ENCODE results near the gene ACOX1. TPM values are rescaled to one million over a fixed set of nuclear protein-coding genes. Genes with fewer than 3 reads are reported as not detected.
A peak's percentile ranks its signal among the peaks of the same experiment; 100 is the strongest.
"Not testable (repeated sequence)": the region's sequence is repeated elsewhere in the genome, so short reads cannot be mapped to it uniquely, and the experiment has no call there.

The ACOX1 gene
- total RNA-seq, 4 donors from 2014 or later = 45.3 to 57.4 (median 48.9) TPM

DNA sequence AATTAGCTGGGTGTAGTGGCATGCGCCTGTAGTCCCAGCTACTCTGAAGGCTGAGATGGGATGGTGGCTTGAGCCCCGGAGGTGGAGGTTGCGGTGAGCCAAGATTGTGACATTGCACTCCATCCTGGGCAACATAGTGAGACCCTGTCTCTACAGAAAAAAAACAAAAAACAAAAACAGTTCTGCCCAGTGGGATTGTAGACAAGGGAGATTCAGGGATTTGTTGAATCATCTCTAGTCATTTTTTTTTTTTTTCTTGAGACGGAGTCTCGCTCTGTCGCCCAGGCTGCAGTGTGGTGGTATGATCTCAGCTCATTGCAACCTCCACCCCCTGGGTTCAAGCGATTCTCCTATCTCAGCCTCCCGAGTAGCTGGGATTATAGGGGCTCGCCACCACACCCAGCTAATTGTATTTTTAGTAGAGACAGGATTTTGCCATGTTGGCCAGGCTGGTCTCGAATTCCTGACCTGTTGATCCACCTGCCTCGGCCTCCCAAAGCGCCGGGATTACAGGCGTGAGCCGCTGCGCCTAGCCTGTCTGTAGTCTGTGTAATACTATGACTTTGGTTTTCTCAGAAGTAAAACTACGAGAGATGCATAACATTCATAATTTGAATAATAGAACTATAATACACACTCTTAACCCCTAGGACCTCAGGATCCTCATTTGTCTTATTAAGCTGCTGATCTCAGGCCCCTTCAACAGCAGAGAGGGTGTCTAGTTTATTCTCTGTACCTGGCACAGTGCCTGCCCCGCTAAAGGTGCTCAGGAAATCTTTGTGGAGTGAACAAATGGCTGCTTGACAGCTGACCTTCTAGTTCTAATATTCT lies 1.4 kb upstream of the ACOX1 start:
- intact Hi-C loops (cut with DNase I) = loop anchor here (5.0 kb wide), 1 partner anchor 38 kb away; the partner anchor contains the start of gene FBF1
- WGBS = 87% methylated on average over 18 of the region's 18 CpGs
- Histone ChIP-seq H3K9me3 (no peaks in the 10 kb centered on the region), H3K36me3 (no peaks in the 10 kb centered on the region), H3K27ac (replicated peaks in 1 of 4) (peak overlapping the region; percentile 92 to 99 (median 97)), H3K4me1 (peaks cover 36 to 53% (median 42%) of the 10 kb centered on the region in 4 donors), H3K27me3 (no peaks in the 10 kb centered on the region), H3K4me3 (peak overlapping the region; percentile 72 to 98 (median 88))
- no peak for DNase-seq (ENCODE audit: extremely low spot score)
- no peak for TF ChIP-seq POLR2A (IDR thresholded peaks at IDR 0.05; ENCODE audit: low read depth)

DNA sequence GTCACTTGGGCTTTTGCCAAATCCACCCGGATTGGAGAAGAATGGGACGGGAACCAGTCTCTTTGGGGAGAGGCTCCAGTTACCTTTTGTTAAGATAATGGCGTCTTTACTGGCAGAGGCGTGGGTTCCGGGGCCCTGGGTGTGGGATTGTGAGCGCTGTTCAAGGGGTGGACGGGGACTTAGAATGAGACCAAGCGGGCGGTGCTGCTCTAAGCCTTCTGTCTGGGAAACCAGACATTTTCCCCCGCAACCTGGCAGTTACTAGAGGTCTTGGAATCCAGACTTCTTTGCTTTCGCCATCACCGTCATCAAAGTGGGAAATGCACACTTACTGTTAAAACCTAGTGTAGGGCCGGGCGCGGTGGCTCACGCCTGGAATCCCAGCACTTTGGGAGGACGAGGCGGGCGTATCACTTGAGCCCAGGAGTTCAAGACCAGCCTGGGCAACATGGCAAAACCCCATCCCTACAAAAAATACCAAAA lies 780 bp upstream of the ACOX1 start:
- TF ChIP-seq POLR2AphosphoS5 (IDR thresholded peaks at IDR 0.05) (no peak), POLR2A (IDR thresholded peaks at IDR 0.05; ENCODE audit: low read depth) (no peak), EP300 (IDR thresholded peaks at IDR 0.05) (peak; percentile 50)
- TF ChIP-seq, protein P1, sequence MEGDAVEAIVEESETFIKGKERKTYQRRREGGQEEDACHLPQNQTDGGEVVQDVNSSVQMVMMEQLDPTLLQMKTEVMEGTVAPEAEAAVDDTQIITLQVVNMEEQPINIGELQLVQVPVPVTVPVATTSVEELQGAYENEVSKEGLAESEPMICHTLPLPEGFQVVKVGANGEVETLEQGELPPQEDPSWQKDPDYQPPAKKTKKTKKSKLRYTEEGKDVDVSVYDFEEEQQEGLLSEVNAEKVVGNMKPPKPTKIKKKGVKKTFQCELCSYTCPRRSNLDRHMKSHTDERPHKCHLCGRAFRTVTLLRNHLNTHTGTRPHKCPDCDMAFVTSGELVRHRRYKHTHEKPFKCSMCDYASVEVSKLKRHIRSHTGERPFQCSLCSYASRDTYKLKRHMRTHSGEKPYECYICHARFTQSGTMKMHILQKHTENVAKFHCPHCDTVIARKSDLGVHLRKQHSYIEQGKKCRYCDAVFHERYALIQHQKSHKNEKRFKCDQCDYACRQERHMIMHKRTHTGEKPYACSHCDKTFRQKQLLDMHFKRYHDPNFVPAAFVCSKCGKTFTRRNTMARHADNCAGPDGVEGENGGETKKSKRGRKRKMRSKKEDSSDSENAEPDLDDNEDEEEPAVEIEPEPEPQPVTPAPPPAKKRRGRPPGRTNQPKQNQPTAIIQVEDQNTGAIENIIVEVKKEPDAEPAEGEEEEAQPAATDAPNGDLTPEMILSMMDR (IDR thresholded peaks at IDR 0.05) = no peak
- peaks cover 0 to 2% (median 0%) of the 10 kb centered on the region in 4 donors for H3K36me3 ChIP-seq
- peaks cover 36 to 55% (median 46%) of the 10 kb centered on the region in 4 donors for H3K4me1 ChIP-seq
- 2% methylated on average over 16 of the region's 19 CpGs for WGBS
- H3K9me3 ChIP-seq = no peaks in the 10 kb centered on the region
- H3K4me3 ChIP-seq = peak overlapping the region; percentile 72 to 98 (median 88)
- DNase-seq (ENCODE audit: extremely low spot score) = no peak
- H3K27ac ChIP-seq (replicated peaks in 1 of 4) = peak overlapping the region; percentile 92 to 99 (median 97)
- H3K27me3 ChIP-seq = no peaks in the 10 kb centered on the region
- intact Hi-C loops (cut with DNase I) = loop anchor here (5.0 kb wide), 2 partner anchors 37 to 72 kb away; partner anchors contain the start of gene FBF1

DNA sequence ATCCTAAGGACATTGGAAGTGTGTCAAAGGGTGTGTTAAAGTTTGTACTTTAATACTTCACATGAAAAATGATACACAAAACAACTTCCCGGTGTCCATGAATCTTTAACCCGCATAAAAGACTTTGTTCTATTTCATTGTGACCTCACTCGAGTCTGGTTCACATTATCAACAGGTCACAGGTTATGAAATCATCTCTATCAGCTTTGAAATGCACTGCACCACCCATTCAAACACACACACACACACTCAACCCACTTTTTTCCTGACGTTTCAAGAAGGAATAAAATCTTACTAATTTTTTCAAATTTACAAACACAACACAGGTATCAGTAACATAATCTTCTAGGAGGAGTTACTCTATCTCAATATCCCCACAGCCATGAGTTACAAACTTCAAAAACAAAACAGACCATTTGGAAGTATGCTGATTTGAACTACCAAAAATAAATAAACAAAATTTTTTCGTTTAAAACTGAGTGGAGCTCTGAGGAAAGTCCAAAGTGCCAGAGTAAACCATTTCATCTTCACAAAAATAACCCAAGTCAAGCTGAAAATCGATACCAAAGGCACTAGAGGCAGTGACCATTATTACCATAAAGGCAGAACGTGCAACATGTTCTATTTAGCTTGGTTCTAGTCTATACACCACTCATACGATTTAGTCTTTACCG lies 2.7 kb downstream of the ACOX1 start:
- 53% methylated on average over 9 of the region's 9 CpGs for WGBS
- intact Hi-C loops (cut with DNase I) = loop anchor here (5.0 kb wide), 1 partner anchor 69 kb away; no protein-coding TSS in a partner anchor
- Histone ChIP-seq H3K4me3 (no peak overlapping the region), H3K27me3 (no peaks in the 10 kb centered on the region), H3K36me3 (peaks cover 0 to 32% (median 11%) of the 10 kb centered on the region in 4 donors), H3K4me1 (peaks cover 39 to 46% (median 43%) of the 10 kb centered on the region in 4 donors), H3K9me3 (no peaks in the 10 kb centered on the region), H3K27ac (replicated peaks in 1 of 4) (peak overlapping the region in 1 of 4 donors; percentile 5)
- no peak for DNase-seq (ENCODE audit: extremely low spot score)
- TF ChIP-seq, protein P1 (IDR thresholded peaks at IDR 0.05) = no peak
- no peak for TF ChIP-seq POLR2AphosphoS5 (IDR thresholded peaks at IDR 0.05)
- TF ChIP-seq EP300 (IDR thresholded peaks at IDR 0.05) = no peak
- no peak for TF ChIP-seq POLR2A (IDR thresholded peaks at IDR 0.05; ENCODE audit: low read depth)

DNA sequence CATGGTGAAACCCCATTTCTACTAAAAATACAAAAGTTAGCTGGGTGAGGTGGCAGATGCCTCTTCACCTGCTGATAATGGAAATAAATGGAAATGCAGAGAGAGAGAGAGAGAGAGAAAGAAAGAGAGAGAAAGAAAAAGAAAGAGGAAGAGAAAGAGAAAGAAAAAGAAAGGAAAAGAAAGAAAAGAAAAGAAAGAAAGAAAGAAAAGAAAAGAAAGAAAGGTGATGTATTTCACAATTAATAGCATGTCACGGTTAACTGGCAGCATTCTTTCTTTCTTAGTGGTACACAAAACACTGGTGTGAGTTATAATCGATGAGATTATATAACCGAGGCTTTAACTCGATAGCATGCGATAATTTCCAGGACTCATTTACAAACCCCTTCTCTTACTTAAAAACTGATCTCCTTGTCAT lies 3.2 kb downstream of the ACOX1 start:
- peak overlapping the region in 1 of 4 donors; percentile 5 for H3K27ac ChIP-seq (replicated peaks in 1 of 4)
- WGBS = 84% methylated on average over 5 of the region's 5 CpGs
- TF ChIP-seq POLR2A (IDR thresholded peaks at IDR 0.05; ENCODE audit: low read depth) (no peak), EP300 (IDR thresholded peaks at IDR 0.05) (no peak), POLR2AphosphoS5 (IDR thresholded peaks at IDR 0.05) (no peak)
- TF ChIP-seq, protein P1 (IDR thresholded peaks at IDR 0.05) = no peak
- intact Hi-C loops (cut with DNase I) = loop anchor here (5.0 kb wide), 1 partner anchor 68 kb away; no protein-coding TSS in a partner anchor
- no peak for DNase-seq (ENCODE audit: extremely low spot score)
- H3K27me3 ChIP-seq = no peaks in the 10 kb centered on the region
- no peaks in the 10 kb centered on the region for H3K9me3 ChIP-seq
- no peak overlapping the region for H3K4me3 ChIP-seq
- peaks cover 0 to 37% (median 13%) of the 10 kb centered on the region in 4 donors for H3K36me3 ChIP-seq
- peaks cover 38 to 46% (median 43%) of the 10 kb centered on the region in 4 donors for H3K4me1 ChIP-seq

DNA sequence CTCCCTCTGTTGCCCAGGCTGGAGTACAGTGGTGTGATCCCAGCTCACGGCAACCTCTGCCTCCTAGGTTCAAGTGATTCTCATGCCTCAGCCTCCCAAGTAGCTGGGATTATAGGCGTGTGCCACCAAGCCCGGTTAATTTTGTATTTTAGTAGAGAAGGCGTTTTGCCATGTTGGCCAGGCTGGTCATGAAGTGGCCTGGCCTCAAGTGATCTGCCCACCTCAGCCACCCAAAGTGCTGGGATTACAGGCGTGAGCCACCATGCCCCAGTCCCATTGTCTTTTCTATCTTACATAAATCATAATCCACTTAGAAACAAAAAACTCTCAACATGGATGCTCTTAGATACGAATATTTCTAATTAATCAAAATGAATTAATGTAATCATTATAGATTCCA lies 3.8 kb downstream of the ACOX1 start:
- intact Hi-C loops (cut with DNase I) = loop anchor here (5.0 kb wide), 1 partner anchor 68 kb away; no protein-coding TSS in a partner anchor

More for the DNA sequence above, 3.8 kb downstream of the ACOX1 start:
- H3K9me3 ChIP-seq; H3K27me3 ChIP-seq; H3K27ac ChIP-seq (replicated peaks in 1 of 4); H3K4me3 ChIP-seq; DNase-seq (ENCODE audit: extremely low spot score): not testable (repeated sequence)
- Histone ChIP-seq H3K36me3 (peaks cover 0 to 43% (median 13%) of the 10 kb centered on the region in 4 donors), H3K4me1 (peaks cover 32 to 40% (median 38%) of the 10 kb centered on the region in 4 donors)
- WGBS = 95% methylated on average over 6 of the region's 6 CpGs

Measured in esophagus muscularis mucosa (tissue), 4 donors.